HepG2 (cell line): ENCODE measurements around the gene HMGB4.

Experiments used
- ARID2 ChIP-seq: sonication (generic); formaldehyde crosslinking; IDR thresholded peaks from 2 replicates; pipeline ENCODE4 v1.8.1; 2022; ENCODE audit warnings: mild to moderate bottlenecking, missing genetic modification reagents, borderline replicate concordance
- DNMT1 ChIP-seq: sonication (generic); formaldehyde crosslinking; IDR thresholded peaks from 2 replicates; pipeline ENCODE4 v1.5.1; 2020; ENCODE audit warnings: mild to moderate bottlenecking, missing genetic modification reagents
- ESRRA ChIP-seq: sonication (generic); formaldehyde crosslinking; IDR thresholded peaks from 2 replicates; pipeline ENCODE4 v1.5.1; 2020; ENCODE audit warnings: mild to moderate bottlenecking, low read depth, missing genetic modification reagents
- ETS1 ChIP-seq: sonication (generic); formaldehyde crosslinking; IDR thresholded peaks from 2 replicates; pipeline ENCODE4 v1.4.0; 2020; ENCODE audit warnings: missing genetic modification reagents
- NR2F2 ChIP-seq: IDR thresholded peaks from 2 replicates; pipeline ENCODE4 v1.6.1; 2012; ENCODE audit warnings: low read depth, inconsistent platforms, borderline replicate concordance
- PCBP2 ChIP-seq: fragments of 200-400 bp; formaldehyde crosslinking; optimal IDR thresholded peaks from 2 replicates; pipeline ENCODE3; 2018; ENCODE audit warnings: low read length, low read depth; ENCODE audit not compliant: poor library complexity, severe bottlenecking
- RAD51 ChIP-seq: fragments of 450-650 bp; IDR thresholded peaks from 2 replicates; pipeline ENCODE4 v1.6.1; 2016; ENCODE audit warnings: borderline replicate concordance
- RFX5 ChIP-seq: IDR thresholded peaks from 2 replicates; pipeline ENCODE4 v1.6.1; 2011; ENCODE audit warnings: low read depth, low read length, improper control_type of control experiment
- SRF ChIP-seq: IDR thresholded peaks from 2 replicates; pipeline ENCODE4 v1.6.1; 2011; ENCODE audit warnings: mild to moderate bottlenecking, low read depth, low read length, moderate library complexity
- ZEB1 ChIP-seq: IDR thresholded peaks from 2 replicates; pipeline ENCODE4 v1.6.1; 2012; ENCODE audit warnings: mild to moderate bottlenecking, low read depth, inconsistent platforms; ENCODE audit not compliant: insufficient replicate concordance
- ZHX1 ChIP-seq: sonication (generic); formaldehyde crosslinking; IDR thresholded peaks from 2 replicates; pipeline ENCODE4 v1.8.1; 2022; ENCODE audit warnings: low read depth, mild to moderate bottlenecking, missing genetic modification reagents
- ZNF34 ChIP-seq: sonication (generic); formaldehyde crosslinking; IDR thresholded peaks from 2 replicates; pipeline ENCODE4 v1.4.0; 2020; ENCODE audit warnings: mild to moderate bottlenecking, missing genetic modification reagents, borderline replicate concordance
- ZNF550 ChIP-seq: sonication (generic); formaldehyde crosslinking; IDR thresholded peaks from 2 replicates; pipeline ENCODE4 v1.4.0; 2020; ENCODE audit warnings: mild to moderate bottlenecking, missing genetic modification reagents, borderline replicate concordance

GRCh38 chr1:33849211-33849610, 14.7 kb upstream of the HMGB4 start:
- TF ChIP-seq ETS1 (CRISPR knock-in tag) (no peak), ZEB1 (no peak), ZNF34 (no peak), PCBP2 (no peak), DNMT1 (CRISPR knock-in tag) (no peak), NR2F2 (no peak), SRF (no peak), ARID2 (CRISPR knock-in tag) (no peak), RAD51 (no peak), RFX5 (no peak), ZHX1 (CRISPR knock-in tag) (no peak), ZNF550 (CRISPR knock-in tag) (no peak), ESRRA (no peak)
